ENCODE measurements around the gene AGAP5.
"Not testable (repeated sequence)": the region's sequence is repeated elsewhere in the genome, so short reads cannot be mapped to it uniquely, and the experiment has no call there.

Gene AGAP5

DNA sequence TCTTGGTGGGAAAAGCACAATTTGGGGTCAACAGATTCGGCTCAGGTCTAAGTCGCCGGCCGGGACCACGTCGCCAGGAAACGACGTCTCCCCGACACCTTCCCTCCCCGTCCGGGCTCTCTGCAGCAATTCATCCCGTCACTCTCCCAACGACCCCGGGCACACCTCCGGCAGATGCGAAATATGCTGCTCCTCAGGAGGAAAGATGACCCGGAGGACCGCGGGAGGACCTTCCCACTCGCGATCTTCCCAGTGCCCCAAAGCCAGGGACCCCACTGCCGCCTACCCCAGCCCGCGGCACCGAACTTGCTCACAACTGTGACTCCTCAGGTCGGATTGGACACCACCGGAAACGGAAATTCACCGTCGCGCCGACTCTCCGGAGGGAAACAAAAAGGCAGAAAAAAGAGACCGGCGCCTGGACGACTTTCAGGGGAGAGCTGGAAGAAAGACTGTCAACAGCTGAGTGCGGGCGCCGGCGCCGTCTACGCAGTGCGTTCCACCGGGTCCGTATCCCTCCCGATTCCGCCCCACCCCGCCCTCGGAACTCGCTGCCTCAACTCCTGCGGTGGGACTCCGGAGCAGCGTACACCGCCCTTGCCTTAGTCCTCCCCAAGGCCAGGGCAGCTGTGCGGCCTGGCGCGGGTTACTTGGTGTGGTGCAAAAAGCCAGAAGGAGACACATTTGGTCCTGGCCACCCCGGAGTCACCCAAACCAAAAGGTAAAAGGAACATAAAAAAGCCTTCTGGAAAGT is 32.4 kb upstream of the AGAP5 start:
- Histone ChIP-seq H3K27ac (peak overlapping the region; percentile 83), H3K4me3 (ENCODE audit: low read depth in 1 of 2, low read length in 1 of 2) (peak overlapping the region; percentile 65 to 92), H3K9me3 (no peaks in the 10 kb centered on the region), H3K36me3 (peaks cover 32% of the 10 kb centered on the region), H3K4me1 (ENCODE audit: control insufficient read depth in 1 of 2, insufficient read depth in 1 of 2, low read depth in 1 of 2, low read length in 1 of 2) (peaks cover 13 to 16% of the 10 kb centered on the region in 2 experiments), H3K27me3 (no peaks in the 10 kb centered on the region)
- TF ChIP-seq, protein P1, sequence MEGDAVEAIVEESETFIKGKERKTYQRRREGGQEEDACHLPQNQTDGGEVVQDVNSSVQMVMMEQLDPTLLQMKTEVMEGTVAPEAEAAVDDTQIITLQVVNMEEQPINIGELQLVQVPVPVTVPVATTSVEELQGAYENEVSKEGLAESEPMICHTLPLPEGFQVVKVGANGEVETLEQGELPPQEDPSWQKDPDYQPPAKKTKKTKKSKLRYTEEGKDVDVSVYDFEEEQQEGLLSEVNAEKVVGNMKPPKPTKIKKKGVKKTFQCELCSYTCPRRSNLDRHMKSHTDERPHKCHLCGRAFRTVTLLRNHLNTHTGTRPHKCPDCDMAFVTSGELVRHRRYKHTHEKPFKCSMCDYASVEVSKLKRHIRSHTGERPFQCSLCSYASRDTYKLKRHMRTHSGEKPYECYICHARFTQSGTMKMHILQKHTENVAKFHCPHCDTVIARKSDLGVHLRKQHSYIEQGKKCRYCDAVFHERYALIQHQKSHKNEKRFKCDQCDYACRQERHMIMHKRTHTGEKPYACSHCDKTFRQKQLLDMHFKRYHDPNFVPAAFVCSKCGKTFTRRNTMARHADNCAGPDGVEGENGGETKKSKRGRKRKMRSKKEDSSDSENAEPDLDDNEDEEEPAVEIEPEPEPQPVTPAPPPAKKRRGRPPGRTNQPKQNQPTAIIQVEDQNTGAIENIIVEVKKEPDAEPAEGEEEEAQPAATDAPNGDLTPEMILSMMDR (IDR thresholded peaks at IDR 0.05) = no peak

DNA sequence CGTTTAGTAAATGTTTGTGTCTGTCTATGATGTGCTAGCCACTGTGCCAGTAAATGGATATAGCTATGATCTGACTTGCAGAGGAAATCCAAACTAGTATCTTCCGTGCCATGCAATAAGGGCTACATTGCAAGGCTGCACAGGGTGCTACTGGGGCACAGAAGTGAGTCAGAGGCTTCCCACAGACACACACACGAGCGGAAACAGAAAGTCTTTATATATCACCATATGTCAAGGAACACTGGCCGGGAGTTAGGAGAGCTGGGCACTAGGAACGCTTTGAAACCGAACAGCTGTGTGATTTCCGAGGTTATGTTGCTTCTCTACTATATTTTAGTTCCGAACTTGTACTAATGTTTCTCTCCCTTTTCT is 31.9 kb upstream of the AGAP5 start:
- Histone ChIP-seq H3K4me1 (ENCODE audit: control insufficient read depth in 1 of 2, insufficient read depth in 1 of 2, low read depth in 1 of 2, low read length in 1 of 2) (peaks cover 13 to 16% of the 10 kb centered on the region in 2 experiments), H3K27ac (peak overlapping the region; percentile 83), H3K4me3 (ENCODE audit: low read depth in 1 of 2, low read length in 1 of 2) (peak overlapping the region; percentile 65 to 92), H3K36me3 (peaks cover 34% of the 10 kb centered on the region)
- not testable (repeated sequence) for H3K27me3 ChIP-seq, H3K9me3 ChIP-seq

DNA sequence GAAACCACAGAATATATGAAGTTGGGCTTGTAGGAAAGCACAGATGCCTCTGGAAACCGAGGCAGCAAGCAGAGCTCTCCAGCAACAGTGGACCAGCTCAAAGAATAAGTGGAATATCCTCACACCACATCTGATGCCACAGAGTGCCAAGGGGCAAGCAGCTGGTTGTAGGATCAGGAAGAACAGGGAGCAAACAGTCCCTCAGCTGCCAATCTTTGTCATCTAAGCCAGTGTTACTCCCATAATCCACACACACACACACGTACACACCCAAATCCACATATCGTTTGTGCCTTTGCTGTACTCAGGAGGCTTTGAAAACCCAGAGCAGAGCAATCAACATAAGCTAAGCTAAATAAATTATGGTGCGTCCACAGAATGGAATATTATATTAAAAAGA is 25.6 kb upstream of the AGAP5 start:
- no peaks in the 10 kb centered on the region for H3K9me3 ChIP-seq
- no peak overlapping the region for H3K27ac ChIP-seq
- H3K27me3 ChIP-seq = no peaks in the 10 kb centered on the region
- peaks cover 60% of the 10 kb centered on the region for H3K36me3 ChIP-seq
- no peak overlapping the region for H3K4me3 ChIP-seq (ENCODE audit: low read depth in 1 of 2, low read length in 1 of 2)
- TF ChIP-seq, protein P1 (IDR thresholded peaks at IDR 0.05) = no peak
- no peaks in the 10 kb centered on the region for H3K4me1 ChIP-seq (ENCODE audit: control insufficient read depth in 1 of 2, insufficient read depth in 1 of 2, low read depth in 1 of 2, low read length in 1 of 2)

DNA sequence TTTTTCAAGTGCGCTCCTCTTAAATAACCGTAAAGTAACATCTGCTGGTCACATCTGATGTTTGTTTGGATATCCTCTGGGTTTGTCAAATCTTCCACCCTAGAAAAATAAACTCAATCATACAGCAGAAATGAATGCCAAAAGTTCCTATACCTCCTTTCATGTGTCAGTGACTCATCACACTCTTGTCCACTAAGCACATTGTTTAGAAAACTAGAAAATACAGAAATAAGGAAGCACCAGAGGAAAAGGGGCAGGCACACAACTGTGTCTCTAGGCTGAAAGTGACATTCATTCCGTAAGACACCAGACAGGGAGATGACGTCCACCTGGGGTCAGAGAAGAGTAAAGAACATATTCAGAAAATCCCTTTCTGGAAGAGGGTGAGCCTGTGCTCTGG is 22.7 kb upstream of the AGAP5 start:
- H3K27me3 ChIP-seq; H3K4me1 ChIP-seq (ENCODE audit: control insufficient read depth in 1 of 2, insufficient read depth in 1 of 2, low read depth in 1 of 2, low read length in 1 of 2); H3K9me3 ChIP-seq; H3K4me3 ChIP-seq (ENCODE audit: low read depth in 1 of 2, low read length in 1 of 2); H3K27ac ChIP-seq: not testable (repeated sequence)
- peaks cover 74% of the 10 kb centered on the region for H3K36me3 ChIP-seq

DNA sequence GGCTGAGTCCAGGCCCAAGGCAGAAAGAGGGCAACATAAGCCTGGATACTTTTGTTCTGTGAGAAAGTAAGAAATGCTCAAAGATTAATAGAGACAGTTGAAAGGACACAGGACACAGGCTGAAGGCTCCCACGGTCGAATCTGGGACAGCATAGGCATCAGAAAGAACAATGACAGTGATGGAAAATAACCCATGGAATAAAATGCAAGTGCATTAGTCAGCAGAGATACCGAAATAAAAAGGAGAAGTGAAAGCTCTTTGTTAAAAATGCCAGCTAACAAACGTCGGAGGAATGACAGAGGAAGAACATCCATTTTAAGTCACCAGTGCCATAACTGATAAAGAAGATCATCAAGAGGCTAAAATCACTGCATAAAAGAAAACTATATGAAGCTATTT is 19.6 kb upstream of the AGAP5 start:
- Histone ChIP-seq H3K27ac (no peak overlapping the region), H3K27me3 (no peaks in the 10 kb centered on the region), H3K9me3 (no peaks in the 10 kb centered on the region), H3K36me3 (peaks cover 71% of the 10 kb centered on the region), H3K4me3 (ENCODE audit: low read depth in 1 of 2, low read length in 1 of 2) (no peak overlapping the region), H3K4me1 (ENCODE audit: control insufficient read depth in 1 of 2, insufficient read depth in 1 of 2, low read depth in 1 of 2, low read length in 1 of 2) (no peaks in the 10 kb centered on the region)
- TF ChIP-seq, protein P1 (IDR thresholded peaks at IDR 0.05) = no peak

DNA sequence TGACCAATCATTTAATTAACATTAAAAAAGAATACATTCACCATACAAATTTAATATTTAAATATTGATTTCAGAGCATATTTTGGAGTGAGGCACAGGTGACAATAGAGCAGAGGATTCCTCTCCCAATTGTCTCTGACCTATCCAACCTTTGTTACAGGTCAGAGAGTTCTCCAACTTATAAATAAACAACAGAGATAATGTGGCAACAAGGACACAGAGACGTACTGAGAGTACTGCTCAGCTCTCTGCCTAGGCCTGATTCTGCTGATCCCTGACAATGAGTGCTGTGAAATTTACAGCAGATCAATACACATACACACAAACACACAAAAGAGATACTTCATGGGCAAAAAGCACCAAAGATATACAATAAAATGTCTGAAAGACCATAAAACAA is 18.3 kb upstream of the AGAP5 start:
- Histone ChIP-seq H3K4me3 (ENCODE audit: low read depth in 1 of 2, low read length in 1 of 2) (no peak overlapping the region), H3K9me3 (no peaks in the 10 kb centered on the region), H3K36me3 (peaks cover 62% of the 10 kb centered on the region), H3K27ac (no peak overlapping the region), H3K27me3 (no peaks in the 10 kb centered on the region), H3K4me1 (ENCODE audit: control insufficient read depth in 1 of 2, insufficient read depth in 1 of 2, low read depth in 1 of 2, low read length in 1 of 2) (no peaks in the 10 kb centered on the region)
- TF ChIP-seq, protein P1 (IDR thresholded peaks at IDR 0.05) = no peak

DNA sequence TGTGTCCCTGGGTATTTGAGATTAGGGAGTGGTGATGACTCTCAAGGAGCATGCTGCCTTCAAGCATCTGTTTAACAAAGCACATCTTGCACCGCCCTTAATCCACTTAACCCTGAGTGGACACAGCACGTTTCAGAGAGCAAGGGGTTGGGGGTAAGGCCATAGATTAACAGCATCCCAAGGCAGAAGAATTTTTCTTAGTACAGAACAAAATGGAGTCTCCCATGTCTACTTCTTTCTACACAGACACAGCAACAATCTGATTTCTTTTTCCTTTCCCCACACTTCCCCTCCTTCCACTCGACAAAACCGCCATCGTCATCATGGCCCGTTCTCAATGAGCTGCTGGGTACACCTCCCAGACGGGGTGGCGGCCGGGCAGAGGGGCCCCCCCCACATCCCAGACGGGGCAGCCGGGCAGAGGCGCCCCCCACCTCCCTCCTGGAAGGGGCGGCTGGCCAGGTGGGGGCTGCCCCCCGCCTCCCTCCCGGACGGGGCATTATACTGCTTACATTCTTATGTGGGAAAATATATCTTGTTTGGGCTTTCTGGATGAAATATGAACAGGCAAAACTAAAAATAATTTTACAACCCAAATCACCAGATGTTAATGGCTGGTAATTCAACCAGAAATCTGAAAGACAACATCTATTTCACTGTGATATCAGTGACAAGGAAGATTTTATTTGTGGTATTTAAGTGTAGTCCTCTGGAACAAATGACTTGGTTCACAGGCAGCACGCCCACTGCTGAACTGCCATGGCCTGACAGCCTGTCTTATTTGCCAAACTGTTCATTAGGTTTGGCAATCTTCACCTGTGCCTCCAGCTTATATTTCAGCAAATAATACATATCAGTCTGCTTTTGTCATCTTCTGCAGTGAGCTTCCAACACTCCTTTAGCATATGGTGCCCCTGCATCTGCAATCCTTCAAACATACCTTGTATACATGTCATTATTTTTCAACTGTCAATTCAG is 17.6 kb upstream of the AGAP5 start:
- H3K9me3 ChIP-seq; H3K27ac ChIP-seq; H3K27me3 ChIP-seq; H3K4me1 ChIP-seq (ENCODE audit: control insufficient read depth in 1 of 2, insufficient read depth in 1 of 2, low read depth in 1 of 2, low read length in 1 of 2); H3K4me3 ChIP-seq (ENCODE audit: low read depth in 1 of 2, low read length in 1 of 2): not testable (repeated sequence)
- H3K36me3 ChIP-seq = peaks cover 54% of the 10 kb centered on the region

DNA sequence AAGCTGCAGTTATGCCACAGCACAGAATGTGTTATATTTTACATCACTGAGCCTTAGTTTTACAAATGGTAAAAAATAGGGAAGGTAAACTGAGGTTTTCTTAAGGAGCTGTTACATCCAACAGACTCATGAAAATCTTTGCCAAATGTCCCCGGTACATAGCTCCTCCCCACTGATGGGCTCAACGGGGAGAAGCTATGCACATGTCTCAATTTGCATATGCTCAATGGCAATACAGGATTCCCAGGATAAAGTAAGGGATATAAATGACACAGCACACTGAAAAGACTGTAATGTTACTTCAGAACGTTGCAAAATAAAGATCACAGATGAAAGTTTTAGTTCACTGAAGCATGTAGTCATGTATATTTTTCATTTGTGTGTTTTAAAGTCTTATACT is 16.6 kb upstream of the AGAP5 start:
- peaks cover 54% of the 10 kb centered on the region for H3K36me3 ChIP-seq
- not testable (repeated sequence) for H3K9me3 ChIP-seq; H3K27ac ChIP-seq; H3K4me3 ChIP-seq (ENCODE audit: low read depth in 1 of 2, low read length in 1 of 2); H3K27me3 ChIP-seq; H3K4me1 ChIP-seq (ENCODE audit: control insufficient read depth in 1 of 2, insufficient read depth in 1 of 2, low read depth in 1 of 2, low read length in 1 of 2)

DNA sequence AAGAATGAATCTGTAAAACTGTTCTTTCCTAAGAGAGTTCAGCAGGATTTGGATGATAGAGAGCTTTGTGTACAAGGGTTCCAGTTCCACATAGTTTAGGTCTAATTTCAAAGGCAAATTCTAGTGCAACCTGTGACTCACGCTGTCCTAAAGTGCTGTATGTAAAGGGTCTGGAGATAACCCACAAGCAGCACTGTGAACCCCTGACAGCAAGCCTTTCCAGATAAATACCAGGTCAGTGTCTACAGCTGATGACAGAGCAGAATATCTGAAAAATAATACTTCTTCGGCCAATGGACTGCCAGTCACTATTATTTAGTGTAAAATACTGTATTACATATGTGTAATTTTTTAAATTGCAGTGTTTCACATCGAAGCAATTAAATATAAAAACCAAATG is 16.0 kb upstream of the AGAP5 start:
- not testable (repeated sequence) for H3K4me3 ChIP-seq (ENCODE audit: low read depth in 1 of 2, low read length in 1 of 2); H3K27ac ChIP-seq; H3K9me3 ChIP-seq

More for the DNA sequence above, 16.0 kb upstream of the AGAP5 start:
- peaks cover 49% of the 10 kb centered on the region for H3K36me3 ChIP-seq
- not testable (repeated sequence) for H3K4me1 ChIP-seq (ENCODE audit: control insufficient read depth in 1 of 2, insufficient read depth in 1 of 2, low read depth in 1 of 2, low read length in 1 of 2); H3K27me3 ChIP-seq
